ENCODE measurements around the gene ZFP36L2.
A peak's percentile ranks its signal among the peaks of the same experiment; 100 is the strongest.

The ZFP36L2 gene

GRCh38 chr2:43223521-43224001 lies 2.8 kb downstream of the ZFP36L2 start:
- TF ChIP-seq SIN3A (IDR thresholded peaks at IDR 0.05; ENCODE audit: borderline replicate concordance, insufficient read depth, low read length) (no peak), TAF1 (IDR thresholded peaks at IDR 0.05; ENCODE audit: borderline replicate concordance, insufficient read depth, low read length) (no peak), FOXP2 (optimal IDR thresholded peaks at IDR 0.05; ENCODE audit: borderline replicate concordance, extremely low read depth, extremely low read length, insufficient read depth) (no peak), POLR2AphosphoS5 (IDR thresholded peaks at IDR 0.05; ENCODE audit: low read depth, low read length) (no peak), REST (IDR thresholded peaks at IDR 0.05; ENCODE audit: insufficient read depth in 1 of 2, low read depth in 2 of 2, low read length in 2 of 2) (no peak)

GRCh38 chr2:43222475-43223309 lies 3.7 kb downstream of the ZFP36L2 start:
- no peak for TF ChIP-seq REST (IDR thresholded peaks at IDR 0.05; ENCODE audit: insufficient read depth in 1 of 2, low read depth in 2 of 2, low read length in 2 of 2)
- no peak for TF ChIP-seq TAF1 (IDR thresholded peaks at IDR 0.05; ENCODE audit: borderline replicate concordance, insufficient read depth, low read length)

DNA sequence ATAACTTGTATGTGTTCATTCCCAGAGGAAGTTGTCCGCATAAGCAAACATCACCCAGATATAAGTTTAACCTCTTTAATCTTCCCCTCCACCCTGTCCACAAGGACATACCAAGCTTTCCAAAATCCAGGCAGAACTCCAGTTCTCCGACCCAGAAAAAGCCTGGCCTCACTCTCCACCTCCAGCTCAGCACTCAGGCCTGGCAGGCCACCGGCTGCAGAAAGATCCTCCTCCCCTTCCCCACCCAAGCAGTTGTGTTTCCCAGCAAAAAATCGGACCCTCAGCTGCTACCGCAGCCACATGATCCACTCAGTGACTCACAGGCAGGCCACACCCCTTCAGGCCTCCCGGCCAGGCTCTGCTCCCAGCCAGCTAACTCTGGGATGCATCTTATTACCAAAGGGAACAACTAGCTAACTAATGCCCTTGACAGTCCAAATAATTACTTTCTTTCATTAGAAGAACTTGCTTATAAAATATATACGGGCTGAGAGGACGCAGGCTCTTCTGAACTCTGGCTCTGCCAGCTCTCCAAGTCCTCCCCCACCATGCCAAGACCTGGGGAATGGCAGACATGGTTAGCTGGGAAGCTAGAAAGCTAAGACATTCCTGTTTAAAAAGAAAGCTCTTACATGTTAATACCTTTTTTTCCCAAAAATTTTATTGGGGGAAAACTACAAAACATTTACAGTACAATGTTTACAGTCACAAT lies 4.5 kb downstream of the ZFP36L2 start:
- peak; percentile 53; the same call in 1 of the 2 replicates for TF ChIP-seq POLR2AphosphoS5 (IDR thresholded peaks at IDR 0.05; ENCODE audit: low read depth, low read length)
- no peak for TF ChIP-seq FOXP2 (optimal IDR thresholded peaks at IDR 0.05; ENCODE audit: borderline replicate concordance, extremely low read depth, extremely low read length, insufficient read depth)
- peak; percentile 53; the same call in 1 of the 2 replicates for TF ChIP-seq TAF1 (IDR thresholded peaks at IDR 0.05; ENCODE audit: borderline replicate concordance, insufficient read depth, low read length)
- no peak for TF ChIP-seq REST (IDR thresholded peaks at IDR 0.05; ENCODE audit: insufficient read depth in 1 of 2, low read depth in 2 of 2, low read length in 2 of 2)
- TF ChIP-seq SIN3A (IDR thresholded peaks at IDR 0.05; ENCODE audit: borderline replicate concordance, insufficient read depth, low read length): peak; percentile 92

GRCh38 chr2:43221124-43221762 lies 5.2 kb downstream of the ZFP36L2 start:
- TF ChIP-seq POLR2AphosphoS5 (IDR thresholded peaks at IDR 0.05; ENCODE audit: low read depth, low read length) (no peak), REST (IDR thresholded peaks at IDR 0.05; ENCODE audit: insufficient read depth in 1 of 2, low read depth in 2 of 2, low read length in 2 of 2) (no peak), FOXP2 (optimal IDR thresholded peaks at IDR 0.05; ENCODE audit: borderline replicate concordance, extremely low read depth, extremely low read length, insufficient read depth) (no peak), SIN3A (IDR thresholded peaks at IDR 0.05; ENCODE audit: borderline replicate concordance, insufficient read depth, low read length) (no peak), TAF1 (IDR thresholded peaks at IDR 0.05; ENCODE audit: borderline replicate concordance, insufficient read depth, low read length) (no peak)

All from PFSK-1 (cell line).